Neural progenitor cell (in vitro differentiated cells): ENCODE results near the gene EML2. TPM values are rescaled to one million over a fixed set of nuclear protein-coding genes. Genes with fewer than 3 reads are reported as not detected.

Source experiments
- DNase-seq: peaks from one replicate; pipeline ENCODE4 v3.0.0-alpha.2; 2016; ENCODE audit warnings: low spot score
- H2AFZ ChIP-seq: fragments of 200-600 bp; sonication (generic); replicated peaks from 2 replicates; pipeline ENCODE4 v1.6.1; 2016; ENCODE audit warnings: antibody characterized with exemption
- H3F3A ChIP-seq: fragments of 200-600 bp; sonication (generic); 2 replicates; pipeline ENCODE4 v1.6.1; 2016; ENCODE audit warnings: antibody characterized with exemption, low read depth
- H3K27ac ChIP-seq: fragments of 200-600 bp; sonication (generic); 2 replicates; pipeline ENCODE4 v1.5.1; 2016; ENCODE audit warnings: mild to moderate bottlenecking
- H3K27me3 ChIP-seq: fragments of 200-600 bp; sonication (generic); 2 replicates; pipeline ENCODE4 v1.6.1; 2016; ENCODE audit warnings: mild to moderate bottlenecking, moderate library complexity
- H3K36me3 ChIP-seq: fragments of 200-600 bp; sonication (generic); 2 replicates; pipeline ENCODE4 v1.5.1; 2016
- H3K4me1 ChIP-seq: fragments of 200-600 bp; sonication (generic); 2 replicates; pipeline ENCODE4 v1.6.1; 2016; ENCODE audit warnings: mixed run types
- H3K4me2 ChIP-seq: fragments of 200-600 bp; sonication (generic); 2 replicates; pipeline ENCODE4 v1.6.1; 2016
- H3K4me3 ChIP-seq: fragments of 200-600 bp; sonication (generic); 2 replicates; pipeline ENCODE4 v1.5.1; 2016
- H3K79me2 ChIP-seq: fragments of 200-600 bp; sonication (generic); 2 replicates; pipeline ENCODE4 v1.6.1; 2016; ENCODE audit warnings: low read depth
- H3K9ac ChIP-seq: fragments of 200-600 bp; sonication (generic); 2 replicates; pipeline ENCODE4 v1.6.1; 2016
- H3K9me3 ChIP-seq: fragments of 200-600 bp; sonication (generic); 2 replicates; pipeline ENCODE4 v1.5.1; 2016; ENCODE audit warnings: low read depth
- H4K20me1 ChIP-seq: fragments of 200-600 bp; sonication (generic); 2 replicates; pipeline ENCODE4 v1.6.1; 2016; ENCODE audit warnings: low read depth
- H3K27ac Mint-ChIP-seq: 3 replicates; pipeline ENCODE4 v1.8.0; 2021; ENCODE audit warnings: mixed read lengths
- H3K27me3 Mint-ChIP-seq: 2 replicates; pipeline ENCODE4 v1.8.0; 2022; ENCODE audit warnings: low read depth, mild to moderate bottlenecking, inconsistent platforms, moderate library complexity, mixed read lengths; ENCODE audit not compliant: insufficient read depth
- H3K36me3 Mint-ChIP-seq: 3 replicates; pipeline ENCODE4 v1.8.0; 2021; ENCODE audit warnings: mixed read lengths
- H3K4me1 Mint-ChIP-seq: 3 replicates; pipeline ENCODE4 v1.8.0; 2021; ENCODE audit warnings: mixed read lengths
- H3K4me3 Mint-ChIP-seq: 3 replicates; pipeline ENCODE4 v1.8.0; 2021; ENCODE audit warnings: mild to moderate bottlenecking, moderate library complexity, mixed read lengths
- H3K9me3 Mint-ChIP-seq: 3 replicates; pipeline ENCODE4 v1.8.0; 2020; ENCODE audit warnings: mixed read lengths
- CTCF ChIP-seq: fragments of 200-600 bp; sonication (generic); IDR thresholded peaks from 2 replicates; pipeline ENCODE4 v1.5.1; 2017; ENCODE audit warnings: antibody characterized with exemption, mild to moderate bottlenecking
- EZH2 ChIP-seq: fragments of 200-600 bp; sonication (generic); IDR thresholded peaks from 2 replicates; pipeline ENCODE4 v1.6.1; 2017; ENCODE audit warnings: antibody characterized with exemption, mild to moderate bottlenecking, moderate library complexity
- EZH2phosphoT487 ChIP-seq: fragments of 200-600 bp; sonication (generic); IDR thresholded peaks from 2 replicates; pipeline ENCODE4 v1.6.1; 2017; ENCODE audit warnings: antibody characterized with exemption
- total RNA-seq: library from RNA; depleted of rRNA; stranded (reverse); fragments of >200 nt; gene quantifications from 2 replicates; pipeline ENCODE4 v1.2.3, GENCODE V29; 2015; ENCODE audit warnings: low replicate concordance

The EML2 gene
- total RNA-seq, 1 donor from 2014 or later, result 15.9 TPM

GRCh38 chr19:45587873-45588272, 51.3 kb downstream of the EML2 start:
- H3K27ac Mint-ChIP-seq, result no peak overlapping the region
- Histone ChIP-seq H3F3A (peaks cover 5% of the 10 kb centered on the region), H3K79me2 (peaks cover 11% of the 10 kb centered on the region), H4K20me1 (no peaks in the 10 kb centered on the region), H3K9ac (no peak overlapping the region), H3K4me3 (no peak overlapping the region), H2AFZ (no peak overlapping the region), H3K36me3 (no peaks in the 10 kb centered on the region), H3K27me3 (peaks cover 33% of the 10 kb centered on the region), H3K4me2 (no peak overlapping the region), H3K27ac (no peak overlapping the region), H3K4me1 (no peaks in the 10 kb centered on the region), H3K9me3 (no peaks in the 10 kb centered on the region)
- H3K27me3 Mint-ChIP-seq, result peaks cover 10% of the 10 kb centered on the region
- no peak overlapping the region for H3K4me3 Mint-ChIP-seq
- H3K4me1 Mint-ChIP-seq, result peaks cover 7% of the 10 kb centered on the region
- no peaks in the 10 kb centered on the region for H3K9me3 Mint-ChIP-seq
- H3K36me3 Mint-ChIP-seq, result no peaks in the 10 kb centered on the region
- DNase-seq, result no peak
- TF ChIP-seq EZH2, result no peak

DNA sequence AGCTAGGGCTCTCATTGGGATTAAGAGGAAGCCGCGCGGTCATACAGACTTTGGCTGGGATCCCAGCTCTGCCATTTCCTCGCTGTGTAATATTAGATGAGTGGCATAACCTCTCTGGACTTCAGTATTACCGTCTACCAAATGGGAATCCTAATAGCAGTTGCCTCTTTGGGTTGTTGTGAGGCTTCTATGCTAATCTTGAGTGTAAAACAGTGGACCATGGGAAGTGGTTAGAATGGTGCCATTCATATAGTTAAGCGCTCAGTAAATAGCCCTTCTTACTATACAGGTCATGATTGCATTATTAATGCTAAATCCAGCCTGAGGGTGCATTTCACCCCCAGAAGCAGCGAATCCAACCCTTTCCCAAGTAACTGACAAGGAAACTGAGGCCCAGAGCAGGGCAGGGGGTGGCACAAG, 54.0 kb downstream of the EML2 start:
- peaks cover 12% of the 10 kb centered on the region for H3K4me1 Mint-ChIP-seq
- peaks cover 6% of the 10 kb centered on the region for H3K27me3 ChIP-seq
- DNase-seq, result no peak
- H3K36me3 ChIP-seq, result no peaks in the 10 kb centered on the region
- no peaks in the 10 kb centered on the region for H3K9me3 ChIP-seq
- H4K20me1 ChIP-seq, result no peaks in the 10 kb centered on the region
- TF ChIP-seq EZH2phosphoT487, result no peak
- no peak for TF ChIP-seq EZH2
- TF ChIP-seq CTCF, result no peak
- H3F3A ChIP-seq, result peaks cover 5% of the 10 kb centered on the region
- H3K4me1 ChIP-seq, result no peaks in the 10 kb centered on the region
- H3K27ac ChIP-seq, result no peak overlapping the region
- peak overlapping the region; percentile 74 for H3K4me2 ChIP-seq
- H2AFZ ChIP-seq, result peak overlapping the region; percentile 89
- H3K27ac Mint-ChIP-seq, result peak overlapping the region; percentile 97
- peaks cover 22% of the 10 kb centered on the region for H3K79me2 ChIP-seq
- no peaks in the 10 kb centered on the region for H3K9me3 Mint-ChIP-seq
- H3K9ac ChIP-seq, result no peak overlapping the region
- H3K27me3 Mint-ChIP-seq, result peaks cover 5% of the 10 kb centered on the region
- H3K4me3 ChIP-seq, result peak overlapping the region; percentile 77
- peak overlapping the region; percentile 94 for H3K4me3 Mint-ChIP-seq
- H3K36me3 Mint-ChIP-seq, result peaks cover 2% of the 10 kb centered on the region

- H3K9me3 ChIP-seq, result no peaks in the 10 kb centered on the region
- Mint-ChIP-seq H3K36me3 (peaks cover 2% of the 10 kb centered on the region), H3K27me3 (peaks cover 5% of the 10 kb centered on the region), H3K4me1 (peaks cover 12% of the 10 kb centered on the region), H3K27ac (peak within 1 kb of the TSS; percentile 97), H3K9me3 (no peaks in the 10 kb centered on the region), H3K4me3 (peak within 1 kb of the TSS; percentile 94)
- no peaks in the 10 kb centered on the region for H4K20me1 ChIP-seq
- peak within 1 kb of the TSS; percentile 82 for H3K4me2 ChIP-seq
- H3K27me3 ChIP-seq, result no peaks in the 10 kb centered on the region
- DNase-seq, result peak; percentile 100
- H3K4me3 ChIP-seq, result peak within 1 kb of the TSS; percentile 77
- H2AFZ ChIP-seq, result peak within 1 kb of the TSS; percentile 89
- H3K27ac ChIP-seq, result peak within 1 kb of the TSS; percentile 66
- H3F3A ChIP-seq, result peaks cover 5% of the 10 kb centered on the region
- no peaks in the 10 kb centered on the region for H3K36me3 ChIP-seq
- peaks cover 27% of the 10 kb centered on the region for H3K79me2 ChIP-seq
- peak within 1 kb of the TSS; percentile 50 for H3K9ac ChIP-seq
- TF ChIP-seq CTCF (peak; percentile 59), EZH2phosphoT487 (no peak)
- H3K4me1 ChIP-seq, result no peaks in the 10 kb centered on the region
These were observed 54.7 kb downstream of the EML2 start, which contains the start of gene OPA3 for GRCh38 chr19:45584332-45585157. Gene OPA3 (minus strand): TSS chr19:45584802. CDS start chr19:45584764, 38 bp downstream.

DNA sequence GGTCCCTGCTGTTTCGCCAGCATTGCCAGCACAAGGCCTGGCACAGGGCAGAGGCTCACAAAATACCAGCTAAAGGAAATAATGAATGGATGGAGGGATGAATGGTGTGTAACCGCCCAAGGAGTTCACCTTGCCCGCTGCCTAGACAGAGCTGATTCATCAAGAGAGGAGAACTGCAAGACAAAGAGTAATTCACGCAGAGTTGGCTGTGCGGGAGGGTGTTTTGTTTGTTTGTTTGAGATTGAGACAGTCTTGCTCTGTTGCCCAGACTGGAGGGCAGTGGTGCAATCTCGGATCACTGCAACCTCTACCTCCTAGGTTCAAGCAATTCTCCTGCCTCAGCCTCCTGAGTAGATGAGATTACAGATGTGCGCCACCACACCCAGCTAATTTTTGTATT, 57.6 kb downstream of the EML2 start:
- H3K4me3 ChIP-seq, result no peak overlapping the region
- no peak overlapping the region for H2AFZ ChIP-seq
- Mint-ChIP-seq H3K4me3 (peak overlapping the region; percentile 64), H3K9me3 (no peaks in the 10 kb centered on the region), H3K27ac (peak overlapping the region; percentile 17), H3K36me3 (peaks cover 2% of the 10 kb centered on the region), H3K4me1 (peaks cover 20% of the 10 kb centered on the region), H3K27me3 (peaks cover 3% of the 10 kb centered on the region)
- H3K36me3 ChIP-seq, result no peaks in the 10 kb centered on the region
- H3K9ac ChIP-seq, result no peak overlapping the region
- H3K4me1 ChIP-seq, result peaks cover 6% of the 10 kb centered on the region
- no peak overlapping the region for H3K4me2 ChIP-seq
- H3K27ac ChIP-seq, result no peak overlapping the region
- no peak for DNase-seq
- H3K79me2 ChIP-seq, result peaks cover 34% of the 10 kb centered on the region
- no peaks in the 10 kb centered on the region for H3K9me3 ChIP-seq
- H3F3A ChIP-seq, result peaks cover 5% of the 10 kb centered on the region
- TF ChIP-seq EZH2phosphoT487 (no peak), CTCF (no peak), EZH2 (no peak)
- H3K27me3 ChIP-seq, result no peaks in the 10 kb centered on the region
- no peaks in the 10 kb centered on the region for H4K20me1 ChIP-seq
